GM21381 (cell line): Measurements from ENCODE around the gene HSPA9.

Source experiments
- ATAC-seq: cut with Tn5 transposase; IDR thresholded peaks from one replicate; pipeline ENCODE4 v1.9.1; 2021; ENCODE audit warnings: mild to moderate bottlenecking, moderate library complexity; ENCODE audit not compliant: unreplicated experiment

Gene HSPA9

GRCh38 chr5:138564242-138564641, 11.0 kb downstream of the HSPA9 start:
- ATAC-seq: no peak

GRCh38 chr5:138563340-138564118, 11.7 kb downstream of the HSPA9 start:
- ATAC-seq: no peak

GRCh38 chr5:138560971-138561370, 14.2 kb downstream of the HSPA9 start:
- no peak for ATAC-seq

- ATAC-seq: no peak
Observed at GRCh38 chr5:138559937-138560336, 15.3 kb downstream of the HSPA9 start.

- no peak for ATAC-seq
Observed at GRCh38 chr5:138557677-138558076, 17.5 kb downstream of the HSPA9 start.

- no peak for ATAC-seq
Observed at GRCh38 chr5:138554143-138554542, 21.1 kb downstream of the HSPA9 start.

- ATAC-seq: no peak
Observed at GRCh38 chr5:138553437-138554095, 21.6 kb downstream of the HSPA9 start.

- ATAC-seq: no peak
Observed at GRCh38 chr5:138552657-138553056, 22.5 kb downstream of the HSPA9 start.

- ATAC-seq: no peak
Observed at GRCh38 chr5:138549414-138549813, 25.8 kb downstream of the HSPA9 start.

GRCh38 chr5:138545919-138546562, 29.2 kb downstream of the HSPA9 start:
- no peak for ATAC-seq

- no peak for ATAC-seq
Observed at GRCh38 chr5:138544181-138545134, 30.7 kb downstream of the HSPA9 start.

GRCh38 chr5:138543730-138544104, 31.5 kb downstream of the HSPA9 start:
- ATAC-seq: peak; percentile 37

- peak; percentile 93 for ATAC-seq
Observed at GRCh38 chr5:138542956-138543729, 32.1 kb downstream of the HSPA9 start, which contains the start of gene ETF1. ETF1 (minus strand) TSS chr5:138543236; CDS start chr5:138542918, 318 bp downstream.

GRCh38 chr5:138542180-138542955, 32.8 kb downstream of the HSPA9 start:
- ATAC-seq: no peak

GRCh38 chr5:138541511-138542179, 33.6 kb downstream of the HSPA9 start:
- ATAC-seq: no peak

GRCh38 chr5:138539791-138540190, 35.4 kb downstream of the HSPA9 start:
- ATAC-seq: no peak

- no peak for ATAC-seq
Observed at GRCh38 chr5:138538943-138539627, 36.1 kb downstream of the HSPA9 start.

GRCh38 chr5:138536665-138537315, 38.4 kb downstream of the HSPA9 start:
- ATAC-seq: no peak
